Gastroesophageal sphincter (tissue), 4 donors: ENCODE data around the gene PPM1L. TPM values are rescaled to one million over a fixed set of nuclear protein-coding genes. Genes with fewer than 3 reads are reported as not detected.

Source experiments
- ATAC-seq: fragments of 150-250 bp; one replicate; pipeline ENCODE4 v1.9.1; 2016; ENCODE audit warnings: mild to moderate bottlenecking, moderate library complexity
- H3K27ac ChIP-seq, 4 donors: fragments of 200-600 bp; sonication (generic) in 3 of 4; 1 replicate in 3 of 4; 2 replicates in 1 of 4; pipeline ENCODE4 v1.5.1; 2016 to 2019
- H3K27me3 ChIP-seq: fragments of 200-600 bp; sonication (generic); one replicate; pipeline ENCODE4 v1.5.1; 2019
- H3K36me3 ChIP-seq, 2 donors: fragments of 200-600 bp; sonication (generic); one replicate each; pipeline ENCODE4 v1.5.1; 2019; ENCODE audit warnings: control low read depth in 1 of 2
- H3K4me1 ChIP-seq, 3 donors: fragments of 200-600 bp; sonication (generic); 1 replicate in 2 of 3; 2 replicates in 1 of 3; pipeline ENCODE4 v1.5.1; 2016 to 2019; ENCODE audit warnings: control low read depth in 2 of 3
- H3K4me3 ChIP-seq, 2 donors: fragments of 200-600 bp; sonication (generic); one replicate each; pipeline ENCODE4 v1.5.1; 2019; ENCODE audit warnings: mild to moderate bottlenecking in 1 of 2, moderate library complexity in 1 of 2
- H3K9me3 ChIP-seq, 3 donors: fragments of 200-600 bp; sonication (generic); one replicate each; pipeline ENCODE4 v1.5.1; 2017 to 2019; ENCODE audit warnings: control low read depth in 2 of 3
- CTCF ChIP-seq, 4 experiments: fragments of 200-600 bp in 2 of 4; fragments of 450-650 bp in 2 of 4; sonication (generic) in 1 of 4; IDR thresholded peaks; one replicate each; pipeline ENCODE4 v1.5.1; 2017 to 2019; ENCODE audit warnings: antibody characterized with exemption in 4 of 4, mild to moderate bottlenecking in 2 of 4, moderate library complexity in 2 of 4
- EP300 ChIP-seq: sonication (generic); formaldehyde crosslinking; IDR thresholded peaks from one replicate; pipeline ENCODE4 v1.6.1; 2017; ENCODE audit warnings: antibody characterized with exemption, mild to moderate bottlenecking
- POLR2A ChIP-seq, 2 donors: fragments of 450-650 bp; IDR thresholded peaks; one replicate each; pipeline ENCODE4 v1.6.1; 2017; ENCODE audit warnings: antibody characterized with exemption in 2 of 2, mild to moderate bottlenecking in 2 of 2, moderate library complexity in 1 of 2
- POLR2AphosphoS5 ChIP-seq: sonication (generic); formaldehyde crosslinking; IDR thresholded peaks from one replicate; pipeline ENCODE4 v1.6.1; 2017; ENCODE audit warnings: antibody characterized with exemption
- WGBS, 2 donors: methylation state at CpG; one replicate each; pipeline ENCODE4 v1.1.5; 2018; ENCODE audit warnings: low coverage in 1 of 2; 5-methylcytosine and 5-hydroxymethylcytosine counted together
- total RNA-seq, 4 donors: library from RNA; depleted of rRNA; stranded (reverse); fragments of >200 nt; gene quantifications; one replicate each; pipeline ENCODE4 v1.1.0, GENCODE V29; 2016

PPM1L gene
- total RNA-seq, 4 donors from 2014 or later, result 47.4 to 93.1 (median 60.6) TPM

GRCh38 chr3:160841455-160841854 lies 85.4 kb downstream of the PPM1L start:
- Histone ChIP-seq H3K4me3 (no peak overlapping the region), H3K4me1 (peaks cover 0 to 19% (median 0%) of the 10 kb centered on the region in 3 donors), H3K27me3 (no peaks in the 10 kb centered on the region), H3K9me3 (no peaks in the 10 kb centered on the region), H3K36me3 (no peaks in the 10 kb centered on the region), H3K27ac (no peak overlapping the region)
- TF ChIP-seq CTCF (IDR thresholded peaks at IDR 0.05) (no peak), EP300 (no peak), POLR2A (IDR thresholded peaks at IDR 0.05) (no peak), POLR2AphosphoS5 (no peak)
- WGBS, 2 donors, result 77 to 79% methylated on average over 1 of the region's 1 CpG
- ATAC-seq, result no peak

GRCh38 chr3:160842021-160843005 lies 86.3 kb downstream of the PPM1L start:
- H3K9me3 ChIP-seq, result no peaks in the 10 kb centered on the region
- WGBS, 2 donors, result 59 to 65% methylated on average over 3 of the region's 3 CpGs
- H3K27ac ChIP-seq, result peak overlapping the region in 2 of 4 donors; percentile 29 to 30
- H3K4me1 ChIP-seq, result peaks cover 0 to 25% (median 0%) of the 10 kb centered on the region in 3 donors
- ATAC-seq, result no peak
- TF ChIP-seq CTCF (IDR thresholded peaks at IDR 0.05) (no peak), POLR2A (IDR thresholded peaks at IDR 0.05) (no peak), POLR2AphosphoS5 (no peak), EP300 (no peak)
- no peaks in the 10 kb centered on the region for H3K36me3 ChIP-seq
- no peaks in the 10 kb centered on the region for H3K27me3 ChIP-seq
- H3K4me3 ChIP-seq, result no peak overlapping the region

GRCh38 chr3:160851629-160852210 lies 95.7 kb downstream of the PPM1L start:
- Histone ChIP-seq H3K4me3 (no peak overlapping the region), H3K9me3 (no peaks in the 10 kb centered on the region), H3K4me1 (peaks cover 0 to 8% (median 0%) of the 10 kb centered on the region in 3 donors), H3K27ac (no peak overlapping the region), H3K36me3 (no peaks in the 10 kb centered on the region), H3K27me3 (no peaks in the 10 kb centered on the region)
- WGBS, 2 donors, result 81% methylated on average over 8 of the region's 8 CpGs
- no peak for TF ChIP-seq POLR2A (IDR thresholded peaks at IDR 0.05)
- no peak for TF ChIP-seq EP300
- TF ChIP-seq CTCF (IDR thresholded peaks at IDR 0.05), result no peak
- no peak for TF ChIP-seq POLR2AphosphoS5
- ATAC-seq, result no peak

GRCh38 chr3:160852856-160853255 lies 96.8 kb downstream of the PPM1L start:
- Histone ChIP-seq H3K9me3 (no peaks in the 10 kb centered on the region), H3K27me3 (no peaks in the 10 kb centered on the region), H3K27ac (no peak overlapping the region), H3K4me3 (no peak overlapping the region), H3K36me3 (no peaks in the 10 kb centered on the region), H3K4me1 (peaks cover 0 to 2% (median 0%) of the 10 kb centered on the region in 3 donors)
- TF ChIP-seq CTCF (IDR thresholded peaks at IDR 0.05) (no peak), POLR2A (IDR thresholded peaks at IDR 0.05) (no peak), POLR2AphosphoS5 (no peak), EP300 (no peak)
- 87 to 89% methylated on average over 2 of the region's 2 CpGs for WGBS, 2 donors
- no peak for ATAC-seq
